ENCODE data around the gene TAS1R1. TPM values are rescaled to one million over a fixed set of nuclear protein-coding genes. Genes with fewer than 3 reads are reported as not detected.

TAS1R1 gene
- total RNA-seq, 4 donors from 2014 or later, result not detected

GRCh38 chr1:6585841-6586240 is 30.7 kb downstream of the TAS1R1 start:
- TF ChIP-seq CTCF (IDR thresholded peaks at IDR 0.05), result no peak
- no peak for TF ChIP-seq POLR2A (IDR thresholded peaks at IDR 0.05)
- no peaks in the 10 kb centered on the region for H3K36me3 ChIP-seq
- H3K4me1 ChIP-seq, result peaks cover 0 to 4% of the 10 kb centered on the region in 2 donors
- H3K9me3 ChIP-seq, result no peaks in the 10 kb centered on the region
- DNase-seq, result no peak
- H3K27ac ChIP-seq, result no peak overlapping the region
- H3K27me3 ChIP-seq, result no peaks in the 10 kb centered on the region
- H3K4me3 ChIP-seq, result no peak overlapping the region
- intact Hi-C loops (cut with DNase I; ENCODE audit: low total_unique reads), result no loop called here

- Histone ChIP-seq H3K27me3 (no peaks in the 10 kb centered on the region), H3K27ac (no peak overlapping the region), H3K4me1 (no peaks in the 10 kb centered on the region), H3K4me3 (no peak overlapping the region), H3K36me3 (no peaks in the 10 kb centered on the region), H3K9me3 (no peaks in the 10 kb centered on the region)
- DNase-seq, result no peak
- intact Hi-C loops (cut with DNase I; ENCODE audit: low total_unique reads), result no loop called here
- TF ChIP-seq CTCF (IDR thresholded peaks at IDR 0.05), result no peak
- TF ChIP-seq POLR2A (IDR thresholded peaks at IDR 0.05), result no peak
Measured at GRCh38 chr1:6586404-6586816, 31.3 kb downstream of the TAS1R1 start.

- intact Hi-C loops (cut with DNase I; ENCODE audit: low total_unique reads), result no loop called here
- no peak for TF ChIP-seq POLR2A (IDR thresholded peaks at IDR 0.05)
- TF ChIP-seq CTCF (IDR thresholded peaks at IDR 0.05), result no peak
- DNase-seq, result no peak
- no peaks in the 10 kb centered on the region for H3K9me3 ChIP-seq
- H3K27ac ChIP-seq, result no peak overlapping the region
- no peak overlapping the region for H3K4me3 ChIP-seq
- no peaks in the 10 kb centered on the region for H3K27me3 ChIP-seq
- no peaks in the 10 kb centered on the region for H3K4me1 ChIP-seq
- no peaks in the 10 kb centered on the region for H3K36me3 ChIP-seq
Measured at GRCh38 chr1:6587261-6588005, 32.3 kb downstream of the TAS1R1 start.

- intact Hi-C loops (cut with DNase I; ENCODE audit: low total_unique reads), result no loop called here
- H3K9me3 ChIP-seq, result no peaks in the 10 kb centered on the region
- H3K27me3 ChIP-seq, result no peaks in the 10 kb centered on the region
- TF ChIP-seq POLR2A (IDR thresholded peaks at IDR 0.05) (no peak), CTCF (IDR thresholded peaks at IDR 0.05) (no peak)
- H3K4me3 ChIP-seq, result no peak overlapping the region
- no peaks in the 10 kb centered on the region for H3K4me1 ChIP-seq
- no peaks in the 10 kb centered on the region for H3K36me3 ChIP-seq
- DNase-seq, result no peak
- H3K27ac ChIP-seq, result no peak overlapping the region
Measured at GRCh38 chr1:6588128-6588892, 33.2 kb downstream of the TAS1R1 start.

GRCh38 chr1:6588893-6589520 is 33.9 kb downstream of the TAS1R1 start:
- no peaks in the 10 kb centered on the region for H3K4me1 ChIP-seq
- TF ChIP-seq POLR2A (IDR thresholded peaks at IDR 0.05) (no peak), CTCF (IDR thresholded peaks at IDR 0.05) (no peak)
- no peak overlapping the region for H3K27ac ChIP-seq
- H3K27me3 ChIP-seq, result no peaks in the 10 kb centered on the region
- H3K9me3 ChIP-seq, result no peaks in the 10 kb centered on the region
- no peaks in the 10 kb centered on the region for H3K36me3 ChIP-seq
- H3K4me3 ChIP-seq, result no peak overlapping the region
- intact Hi-C loops (cut with DNase I; ENCODE audit: low total_unique reads), result no loop called here
- DNase-seq, result no peak
